ENCODE results near the gene TMEM74B.

- TF ChIP-seq CTCF (IDR thresholded peaks at IDR 0.05), result peak; percentile 33 to 53 (median 46)
- no peak for TF ChIP-seq POLR2A (IDR thresholded peaks at IDR 0.05)
These were observed 1.1 kb upstream of the TMEM74B start for GRCh38 chr20:1185790-1186334.
